Fibroblast of skin of left biceps (primary cell): ENCODE measurements around the gene ATIC.

ENCODE experiments used
- DNase-seq, 2 experiments: peaks; one replicate each; pipeline ENCODE4 v3.0.0-alpha.2; 2013; ENCODE audit warnings: low read depth in 2 of 2

Gene ATIC

DNA sequence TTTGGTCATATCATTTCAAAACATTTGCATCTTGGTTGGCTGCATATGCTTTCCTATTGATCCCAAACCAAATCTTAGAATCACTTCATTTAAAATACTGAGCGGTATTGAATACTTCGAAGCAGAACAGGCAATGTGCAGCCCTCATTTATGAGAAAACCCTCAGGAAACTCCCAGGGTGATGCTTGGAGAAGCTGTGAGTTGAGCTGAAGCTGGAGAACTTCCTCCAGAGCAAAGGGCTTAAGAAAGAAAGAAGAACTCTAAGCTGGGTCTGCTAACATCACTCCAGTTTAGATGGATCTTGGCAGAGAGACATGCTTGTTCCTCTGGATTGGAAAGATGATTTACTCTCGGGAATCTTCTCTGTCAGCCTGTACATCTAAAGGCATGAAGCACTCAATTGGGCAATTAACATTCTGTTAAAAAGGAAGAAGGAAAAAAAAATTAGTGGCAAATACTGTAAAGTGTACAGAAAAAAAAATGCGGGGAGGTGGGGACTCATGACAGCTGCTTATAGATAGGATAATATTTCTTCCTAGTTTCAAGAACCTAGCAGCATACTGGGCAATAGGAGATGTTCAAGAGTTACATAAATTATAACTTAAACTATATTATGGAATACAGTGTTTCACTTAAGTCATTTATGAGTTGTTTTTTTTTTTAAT lies 49.5 kb downstream of the ATIC start:
- DNase-seq = no peak

DNA sequence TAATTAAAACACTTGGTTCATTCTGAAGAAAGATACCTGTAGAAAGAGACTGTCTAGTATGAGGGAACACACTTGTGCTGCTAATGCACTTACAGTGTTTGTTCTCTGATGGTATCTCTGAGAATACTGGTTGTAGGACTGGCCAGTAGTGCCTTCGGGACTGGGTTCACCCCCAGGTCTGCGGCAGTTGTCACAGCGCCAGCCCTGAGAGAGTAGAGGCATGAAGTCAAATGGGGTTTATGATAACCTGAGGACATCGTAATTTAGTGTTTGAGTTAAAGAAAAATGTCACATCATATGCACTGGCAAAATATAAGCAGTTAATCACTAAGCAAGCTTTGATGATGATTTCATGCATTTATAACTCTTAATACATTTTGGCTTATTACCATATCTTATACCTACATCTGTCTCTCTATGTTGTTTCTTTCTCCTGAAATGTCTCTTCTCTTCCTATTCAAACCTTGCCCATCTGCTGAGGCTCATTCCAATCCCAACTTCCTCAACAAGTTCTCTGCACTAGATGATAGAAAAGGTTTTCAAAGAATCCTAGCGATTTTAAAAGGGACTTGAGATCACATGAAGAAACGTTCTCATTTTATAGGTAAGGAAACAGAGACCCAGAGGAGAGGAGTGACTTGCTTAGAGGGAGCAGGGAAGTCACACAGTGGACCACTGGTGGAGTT lies 50.2 kb downstream of the ATIC start:
- no peak for DNase-seq

DNA sequence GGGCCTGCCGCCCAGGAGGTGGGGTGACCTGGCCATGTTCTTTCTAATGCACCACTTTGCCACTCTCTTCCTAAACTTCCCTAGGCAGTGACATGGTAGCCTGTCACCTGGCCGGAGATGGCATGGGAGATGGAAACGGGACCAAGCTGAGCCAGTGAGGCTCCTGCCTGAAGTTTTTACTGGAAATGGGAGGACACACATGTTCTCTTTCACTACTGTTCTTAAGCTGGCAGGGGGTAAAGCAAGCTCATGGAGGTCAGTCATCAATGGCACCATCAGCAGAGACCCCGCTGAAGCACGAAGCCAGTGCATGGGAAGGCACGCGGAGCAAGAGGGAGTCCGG lies 50.7 kb downstream of the ATIC start:
- DNase-seq = no peak

DNA sequence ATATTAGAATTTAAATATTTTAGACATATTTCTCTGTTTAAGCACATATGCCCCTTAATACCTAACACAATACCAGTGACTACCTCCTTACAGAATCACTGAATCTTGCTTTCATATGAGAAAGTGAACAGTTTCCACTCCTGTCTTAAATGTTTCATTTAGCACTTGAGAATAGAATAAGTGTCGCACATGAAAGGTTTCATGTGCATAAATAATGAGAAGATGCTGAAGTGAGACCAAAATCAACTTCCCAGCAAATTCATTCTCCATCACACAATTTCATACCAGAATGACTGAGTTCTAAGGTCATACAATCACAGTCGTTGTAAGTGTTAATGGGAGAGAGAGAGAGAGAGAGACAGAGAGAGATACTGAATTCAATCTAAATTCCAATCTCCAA lies 51.2 kb downstream of the ATIC start:
- no peak for DNase-seq

DNA sequence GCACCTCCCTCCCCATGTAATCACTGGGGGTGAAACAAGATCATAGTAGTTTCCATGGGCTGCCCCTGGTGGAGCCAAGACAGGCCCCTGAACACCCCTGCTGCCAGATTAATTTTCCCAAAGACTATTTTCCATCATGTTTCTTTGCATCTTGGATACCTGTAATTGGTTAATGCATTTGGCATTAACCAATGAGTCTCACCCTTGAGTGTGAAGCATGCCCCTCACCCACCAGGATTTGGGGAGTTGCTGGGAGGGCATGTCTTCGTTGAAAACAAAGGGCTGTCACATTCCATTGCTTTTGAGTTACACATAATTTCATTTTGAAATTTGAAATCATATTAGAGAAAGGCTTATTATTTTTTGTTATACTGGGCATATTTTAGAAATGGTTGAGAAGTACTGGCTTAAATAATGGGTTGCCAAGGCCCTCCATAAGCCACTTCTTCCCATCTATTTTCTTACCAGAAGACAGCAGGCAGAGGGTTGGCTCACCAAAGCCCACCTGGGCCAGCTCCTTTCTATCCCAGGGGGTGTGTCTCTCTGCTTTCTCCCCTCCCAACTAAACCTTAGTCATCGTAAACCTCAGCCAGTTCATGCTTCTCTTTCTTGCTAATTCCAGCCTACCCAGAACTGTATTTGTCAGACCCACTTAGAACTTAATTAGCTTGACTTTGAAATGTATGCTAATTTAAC lies 51.8 kb downstream of the ATIC start:
- DNase-seq = no peak

DNA sequence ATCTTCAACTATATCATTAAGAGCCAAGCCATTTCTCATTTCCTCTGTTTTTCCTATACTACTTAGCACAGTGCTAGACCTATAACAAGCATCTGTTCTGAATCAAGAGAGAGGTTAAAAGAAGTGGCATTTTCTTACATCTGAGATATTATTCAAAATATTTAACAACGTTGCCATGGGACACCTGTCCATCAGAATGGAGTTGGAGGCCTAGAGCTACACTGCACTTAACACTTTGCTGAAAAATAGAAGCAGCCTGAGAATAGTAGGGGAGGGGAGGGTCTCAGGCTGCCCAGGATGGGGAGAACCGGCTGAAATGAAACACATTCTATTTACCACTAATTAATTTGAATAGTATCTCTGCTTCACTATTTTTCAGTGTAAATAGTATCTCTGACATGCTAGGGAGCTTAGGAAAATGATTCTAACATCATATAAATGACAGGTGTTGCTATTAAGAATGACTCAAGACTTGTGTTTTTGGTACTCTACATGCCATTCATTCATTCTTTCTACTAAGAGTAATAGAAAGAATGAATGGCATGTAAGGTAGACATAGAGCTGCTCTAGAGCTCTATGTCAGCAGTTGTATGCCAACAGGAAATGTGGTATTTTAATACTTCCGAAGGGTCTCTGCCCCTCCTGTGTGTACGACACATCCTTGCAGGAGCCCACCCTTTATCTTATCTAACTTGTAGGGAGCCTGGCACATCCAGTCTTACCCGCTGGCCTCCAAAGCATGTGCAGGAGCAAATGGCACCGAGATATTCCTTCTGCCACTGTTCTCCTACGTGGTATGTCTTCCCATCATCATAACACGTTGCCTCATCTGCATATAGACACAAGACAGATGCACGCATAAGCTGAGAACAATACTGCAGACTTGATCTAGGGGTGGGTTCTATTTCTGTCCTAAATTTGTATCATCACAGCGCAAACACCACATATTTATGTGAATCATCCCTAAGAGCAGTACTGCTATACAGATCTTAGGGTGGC lies 52.6 kb downstream of the ATIC start:
- no peak for DNase-seq

DNA sequence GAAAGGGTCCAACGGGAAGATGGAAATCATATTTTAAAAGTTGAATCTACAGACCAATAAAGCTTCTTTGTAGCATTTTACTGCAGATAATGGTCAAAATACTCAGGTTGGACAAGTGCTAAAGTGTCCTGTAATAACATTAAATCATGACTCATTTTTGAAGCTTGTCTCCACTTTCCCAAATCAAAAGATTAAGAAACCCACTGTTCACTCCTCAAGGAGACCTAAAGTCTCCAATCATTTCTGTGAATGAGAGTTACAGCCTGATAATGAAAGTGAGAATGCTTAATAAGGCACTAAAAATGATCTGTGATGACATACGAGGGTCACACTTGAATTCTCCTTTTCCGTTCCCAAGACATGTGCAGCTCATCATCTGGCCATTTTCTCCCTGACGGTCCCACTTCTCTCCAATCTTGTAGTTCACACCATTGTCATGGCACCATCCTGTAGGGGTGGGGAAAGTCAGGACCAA lies 53.4 kb downstream of the ATIC start:
- DNase-seq = no peak

DNA sequence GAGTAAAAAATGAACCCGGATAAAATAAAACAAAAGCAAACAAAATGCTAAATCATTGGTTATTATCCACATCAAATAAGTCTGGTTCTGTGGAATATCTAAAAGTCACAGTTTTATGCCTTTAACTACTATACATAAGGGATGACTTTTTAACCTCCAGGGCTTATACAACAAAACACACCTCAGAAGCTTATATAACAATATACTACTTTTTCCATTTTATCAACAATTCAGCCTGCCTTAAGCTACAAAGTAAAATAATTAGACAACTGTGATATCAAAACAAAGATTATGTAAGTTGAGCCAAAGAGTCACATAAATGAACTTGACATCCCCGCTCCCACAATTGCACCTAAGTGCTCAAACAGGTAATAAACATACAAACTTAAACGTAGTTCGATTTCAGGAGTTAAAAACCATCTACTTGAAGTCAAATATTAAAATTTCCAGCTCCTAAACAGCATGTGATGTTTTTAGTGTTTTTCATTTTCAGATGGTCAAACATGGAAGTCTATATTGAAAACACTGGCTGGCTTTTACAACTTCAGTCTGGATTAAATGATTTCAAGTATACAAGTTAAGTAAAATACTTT lies 54.7 kb downstream of the ATIC start:
- DNase-seq = no peak

DNA sequence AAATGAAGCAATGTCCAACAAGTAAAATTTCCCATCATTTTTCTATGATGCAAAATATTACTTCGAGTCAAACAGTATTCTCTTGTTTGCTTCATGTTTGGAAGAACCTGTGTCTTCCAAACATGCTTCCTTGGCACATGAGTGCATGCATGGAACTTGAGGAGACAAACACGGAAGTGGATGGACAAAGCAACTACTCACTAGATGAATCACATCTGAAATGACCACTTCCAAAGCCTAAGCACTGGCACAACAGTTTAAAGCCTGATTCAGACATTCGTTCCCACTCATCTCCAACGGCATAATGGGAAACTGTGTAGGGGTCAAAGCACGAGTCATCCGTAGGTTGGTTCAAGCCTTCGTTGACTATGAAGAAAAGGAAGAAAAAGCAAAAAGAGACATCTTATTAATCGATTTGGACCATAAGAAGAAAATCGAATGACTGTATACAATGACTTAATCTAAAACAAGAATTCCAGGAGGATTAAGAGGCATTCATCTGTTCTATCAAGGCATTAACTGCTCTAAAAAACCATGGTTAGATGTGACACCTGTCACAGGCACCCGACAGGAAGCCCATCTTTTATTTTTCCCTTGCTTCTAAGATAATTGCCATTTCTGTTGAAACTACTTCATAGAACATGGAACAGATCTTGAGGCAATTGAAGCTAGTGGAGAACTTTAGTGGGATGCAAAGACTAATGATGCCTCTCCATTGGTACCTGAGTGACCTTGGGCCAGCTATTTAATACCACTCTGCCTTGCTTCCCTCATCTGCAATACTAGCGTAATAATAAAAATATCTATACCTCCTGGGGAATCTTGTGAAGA lies 56.0 kb downstream of the ATIC start:
- DNase-seq = no peak

DNA sequence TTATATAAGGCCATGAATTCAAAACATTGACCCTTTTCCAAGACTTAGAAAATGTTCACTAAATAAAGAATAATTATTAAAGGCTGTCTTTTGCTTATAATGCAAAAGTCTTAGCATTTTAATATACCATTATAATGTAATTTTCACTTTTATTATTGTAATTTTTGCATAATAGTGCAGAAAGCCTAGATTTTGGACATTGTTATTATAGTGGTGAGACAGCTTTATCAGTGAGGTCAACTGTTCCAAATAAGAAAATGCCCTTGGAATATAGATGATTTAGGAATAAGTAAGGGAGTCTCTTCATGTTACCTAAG lies 56.6 kb downstream of the ATIC start:
- DNase-seq = no peak

DNA sequence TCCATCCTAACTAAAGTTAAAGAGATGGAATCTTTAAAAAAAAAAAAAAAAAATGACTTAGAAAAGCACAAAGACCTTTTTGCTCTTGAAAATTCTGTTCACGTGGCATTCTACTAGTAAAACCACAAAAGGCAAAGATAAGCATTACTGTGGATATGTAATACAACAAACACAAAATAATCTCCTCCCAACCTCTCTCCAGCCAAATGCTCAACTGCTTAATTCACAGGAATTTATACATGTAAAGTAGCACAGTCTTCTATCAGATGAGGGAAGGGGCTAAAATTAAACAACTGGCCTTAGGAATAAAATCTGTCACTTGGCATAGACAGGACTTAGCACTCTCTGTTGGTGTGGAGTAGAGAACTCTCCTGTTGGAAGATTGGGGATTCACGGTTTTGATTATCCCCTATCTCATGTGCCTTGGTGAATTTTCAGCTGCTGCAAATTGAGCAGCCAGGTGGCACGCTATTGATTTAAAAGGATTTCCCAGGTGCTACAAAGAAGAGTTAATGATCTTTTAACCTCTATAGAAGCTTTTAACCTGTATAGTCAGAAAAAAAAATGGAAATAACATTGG lies 57.4 kb downstream of the ATIC start:
- no peak for DNase-seq

DNA sequence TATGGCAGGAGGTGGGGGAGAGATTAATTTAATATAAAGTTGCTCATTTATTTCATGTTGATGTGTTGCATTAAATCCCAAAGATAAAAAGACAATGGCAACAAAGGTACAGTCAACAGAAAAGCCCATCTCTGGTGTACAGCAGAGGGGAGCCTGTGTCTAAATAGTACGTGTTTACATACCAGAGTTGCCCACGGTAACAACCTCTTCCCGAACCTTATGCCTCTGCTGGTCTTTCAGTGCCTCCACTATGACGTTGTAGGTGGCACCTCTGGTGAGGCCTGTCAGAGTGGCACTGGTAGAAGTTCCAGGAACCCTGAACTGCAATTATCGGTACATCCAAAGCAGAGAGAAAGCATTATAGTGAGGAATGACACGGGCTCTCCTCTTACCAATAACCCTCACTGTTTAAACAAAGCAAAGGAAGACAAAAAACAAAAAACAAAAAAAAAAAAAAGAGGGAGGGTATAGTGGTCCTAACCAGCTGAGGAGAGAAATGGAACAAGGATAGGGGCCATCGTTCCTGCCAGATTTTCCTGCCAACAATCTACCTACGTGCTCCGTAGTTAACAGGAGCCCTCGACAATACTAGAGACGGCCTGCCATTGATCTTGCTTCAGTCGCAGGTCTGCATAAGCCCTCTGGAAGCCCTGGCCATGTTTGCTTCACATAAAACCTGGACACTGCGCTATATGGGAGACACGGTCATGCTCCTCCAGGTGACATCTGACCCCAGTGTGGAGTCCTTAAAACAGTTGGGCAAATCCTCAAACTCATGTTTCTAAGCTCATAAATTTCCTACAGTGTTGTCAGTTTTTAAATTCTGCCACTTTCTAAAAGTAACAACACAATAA lies 58.5 kb downstream of the ATIC start:
- DNase-seq = no peak

DNA sequence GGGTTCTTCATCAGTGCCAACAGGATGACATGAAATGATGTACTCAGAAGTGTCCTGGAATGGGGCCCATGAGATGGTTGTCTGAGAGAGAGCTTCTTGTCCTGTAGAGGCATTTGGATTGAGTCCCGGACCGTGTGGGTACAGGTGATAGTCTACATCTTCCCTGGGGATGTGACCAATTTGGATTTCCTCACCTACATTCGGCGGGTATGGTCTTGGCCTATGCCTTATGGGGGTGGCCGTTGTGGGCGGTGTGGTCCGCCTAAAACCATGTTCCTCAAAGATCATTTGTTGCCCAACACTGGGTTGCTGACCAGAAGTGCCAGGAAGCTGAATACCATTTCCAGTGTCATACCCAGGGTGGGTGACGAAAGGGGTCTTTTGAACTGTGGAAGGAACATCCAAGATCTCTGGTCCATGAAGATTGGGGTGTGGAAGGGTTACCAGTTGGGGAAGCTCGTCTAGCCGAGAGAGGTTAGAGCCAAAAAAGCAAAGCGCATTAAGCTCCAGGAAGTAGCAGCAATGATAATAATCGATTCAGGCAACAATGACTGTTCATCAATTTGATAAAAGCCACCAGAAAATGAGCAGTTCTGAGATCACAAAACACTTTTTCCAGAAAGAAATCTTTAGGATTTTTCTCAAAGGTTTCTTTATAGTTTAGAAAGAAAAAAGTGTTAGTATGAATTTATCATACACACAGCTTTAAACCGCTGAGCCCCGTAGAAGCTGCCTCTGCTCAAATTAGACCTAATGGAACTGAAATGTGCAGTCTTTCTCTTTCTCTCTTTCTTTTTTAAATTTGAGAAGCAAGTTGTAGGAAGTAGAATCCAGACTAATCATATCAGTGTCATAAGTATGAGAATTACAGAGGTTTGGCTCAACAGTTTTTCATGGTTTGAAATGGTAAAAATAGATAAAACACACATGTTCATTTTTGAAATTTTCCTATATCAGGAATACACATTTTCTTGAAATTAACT lies 60.3 kb downstream of the ATIC start:
- DNase-seq = no peak

DNA sequence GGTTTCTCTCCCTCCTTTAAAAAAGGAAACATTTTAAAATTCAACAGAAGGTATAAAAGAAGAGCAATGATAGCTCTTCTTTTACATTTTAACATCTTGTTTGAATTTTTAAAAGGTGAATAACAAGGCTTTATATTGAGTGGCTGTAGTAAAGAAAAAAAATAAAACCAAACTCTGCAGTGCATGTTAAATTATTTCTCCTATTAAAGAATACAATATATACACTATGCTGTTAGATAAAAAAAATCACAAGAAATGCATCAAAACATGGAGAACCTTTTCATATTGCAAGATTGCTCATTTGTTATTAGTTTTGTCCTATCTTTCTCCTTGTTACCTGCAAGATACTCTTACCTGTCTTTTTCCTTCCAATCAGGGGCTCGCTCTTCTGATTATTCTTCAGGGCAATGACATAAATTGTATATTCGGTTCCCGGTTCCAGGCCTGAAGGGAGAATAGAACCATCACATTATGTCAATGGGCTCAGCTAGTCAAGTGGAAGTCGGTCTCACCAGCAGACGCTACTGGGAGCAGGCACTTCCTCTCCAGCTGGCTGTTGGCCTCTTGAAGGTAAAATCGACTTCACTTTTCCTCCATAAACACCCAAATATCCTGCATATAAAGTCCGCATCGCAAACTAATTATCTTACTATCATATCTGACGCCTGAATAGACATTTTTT lies 61.2 kb downstream of the ATIC start:
- no peak for DNase-seq

DNA sequence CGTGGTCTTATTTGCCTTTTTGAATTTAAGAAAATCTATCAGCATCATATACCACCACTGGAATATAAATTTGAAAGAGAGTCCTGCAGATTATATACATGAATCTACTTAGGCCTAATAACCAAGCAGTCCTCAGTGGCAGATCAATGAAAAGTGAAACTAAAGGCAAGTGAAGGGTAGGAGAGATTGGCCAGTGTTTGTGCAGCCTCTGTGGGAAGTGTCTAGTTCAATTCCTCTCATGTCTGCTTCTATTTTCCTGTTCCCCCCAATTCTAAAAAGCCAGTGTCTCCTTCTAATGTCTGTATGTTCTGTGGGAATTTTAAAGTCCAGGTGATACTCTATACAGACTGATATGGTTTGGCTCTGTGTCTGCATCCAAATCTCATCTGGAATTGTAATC lies 62.1 kb downstream of the ATIC start:
- no peak for DNase-seq

DNA sequence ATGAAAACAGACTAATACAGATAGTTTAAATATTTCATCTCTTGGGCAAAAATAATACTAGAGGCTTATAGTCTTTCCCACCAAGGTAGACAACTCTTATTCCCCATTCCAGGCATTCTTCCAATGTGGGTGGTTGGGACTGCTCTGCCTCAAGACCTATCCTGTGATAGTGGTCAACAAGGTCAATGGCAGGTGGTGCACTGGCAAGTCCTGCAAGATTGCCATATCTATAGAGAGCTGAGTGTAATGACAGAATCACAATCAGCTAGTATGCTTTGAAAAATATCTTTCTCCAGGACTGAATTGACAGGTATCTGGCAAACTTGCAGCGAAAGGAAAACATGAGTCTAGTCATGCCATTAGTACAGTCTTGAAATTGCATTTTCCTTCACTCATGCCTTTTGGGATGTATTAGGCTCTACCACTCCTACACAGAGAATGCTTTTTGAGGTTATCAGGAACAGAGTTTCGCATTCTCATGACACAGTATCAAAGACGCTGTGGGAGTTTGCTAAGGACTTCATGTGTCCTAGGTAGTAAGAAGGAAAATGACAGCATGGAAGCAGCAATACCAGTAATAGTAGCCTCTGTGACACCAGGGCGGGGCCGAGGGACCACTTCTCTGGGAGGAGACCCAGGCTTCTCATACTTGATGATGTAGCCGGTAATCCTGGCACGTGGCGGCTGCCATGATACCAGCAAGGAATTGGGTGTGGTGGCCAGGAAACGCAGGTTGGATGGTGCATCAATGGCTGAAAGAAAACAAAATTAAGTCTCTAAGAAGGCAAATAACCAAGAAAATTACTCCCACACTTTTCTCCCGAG lies 63.0 kb downstream of the ATIC start:
- no peak for DNase-seq

DNA sequence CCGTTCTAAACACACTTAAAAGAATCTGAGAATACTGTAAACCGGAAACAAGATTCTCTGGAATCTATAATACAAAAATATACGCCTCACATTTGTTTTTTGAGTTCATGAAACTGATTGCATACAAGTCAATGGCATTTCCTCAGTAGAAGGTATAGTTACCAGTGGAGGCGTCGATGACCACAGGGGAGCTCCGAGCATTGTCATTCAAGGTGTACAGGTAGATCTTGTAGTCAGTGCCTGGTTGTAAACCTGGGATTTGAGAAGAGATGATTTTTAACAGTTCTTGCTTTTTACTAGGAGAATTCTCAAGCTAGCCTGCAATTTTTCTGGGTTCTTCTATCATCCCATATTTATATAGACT lies 63.6 kb downstream of the ATIC start:
- DNase-seq = no peak
